Measurements from ENCODE around the gene ORMDL2.

- no peak for TF ChIP-seq CTCF (IDR thresholded peaks at IDR 0.05)
- no peak for TF ChIP-seq POLR2A (IDR thresholded peaks at IDR 0.05)
These were observed 32.6 kb downstream of the ORMDL2 start for GRCh38 chr12:55850401-55850800.

Measured in heart left ventricle (tissue), 13 donors.